ENCODE results near the gene KCTD21. TPM values are rescaled to one million over a fixed set of nuclear protein-coding genes. Genes with fewer than 3 reads are reported as not detected.

Gene KCTD21
- total RNA-seq, 1 experiment from 2014 or later, result 9.7 TPM

- Histone ChIP-seq H3K27me3 (ENCODE audit: control insufficient read depth, insufficient read depth, low read length) (no peaks in the 10 kb centered on the region), H3K9me3 (ENCODE audit: control insufficient read depth, insufficient read depth, low read depth, low read length) (no peaks in the 10 kb centered on the region), H3K27ac (ENCODE audit: low read length) (no peak overlapping the region), H3K4me3 (ENCODE audit: low read depth in 2 of 2, low read length in 2 of 2) (no peak overlapping the region), H3K4me1 (ENCODE audit: control insufficient read depth, insufficient read depth, low read length) (no peaks in the 10 kb centered on the region), H3K36me3 (ENCODE audit: control insufficient read depth, insufficient read depth, low read length) (no peaks in the 10 kb centered on the region)
- BruUV-seq (replicated peaks), result no TSS peak
- in situ Hi-C loops (cut with HindIII; ENCODE audit: low pct_unique_long_range_greater_than_20kb, low sequenced_read_pairs), result no loop called here
- TF ChIP-seq REST (IDR thresholded peaks at IDR 0.05; ENCODE audit: insufficient read depth in 1 of 2, low read depth in 2 of 2, low read length in 1 of 2) (no peak), SIN3A (IDR thresholded peaks at IDR 0.05; ENCODE audit: borderline replicate concordance, insufficient read depth, low read depth, low read length) (no peak), CTCF (IDR thresholded peaks at IDR 0.05) (no peak), POLR2AphosphoS5 (IDR thresholded peaks at IDR 0.05; ENCODE audit: low read depth, low read length) (no peak), TCF7L2 (IDR thresholded peaks at IDR 0.05; ENCODE audit: low read depth, low read length) (no peak)
- POLR2A ChIA-PET, result no interaction called here
- no peak for DNase-seq (ENCODE audit: low read depth, low spot score)
- ATAC-seq, result no peak
- intact Hi-C loops (cut with micrococcal nuclease; ENCODE audit: unreplicated experiment), result no loop called here
- CTCF ChIA-PET, result no interaction called here
These were observed 32.1 kb upstream of the KCTD21 start for GRCh38 chr11:78220218-78221157.

- CTCF ChIA-PET, result interaction anchor here (0.8 kb wide), 1 partner anchor 9 kb away, joined by 3 read pairs; no protein-coding TSS in a partner anchor
- in situ Hi-C loops (cut with HindIII; ENCODE audit: low pct_unique_long_range_greater_than_20kb, low sequenced_read_pairs), result no loop called here
- Histone ChIP-seq H3K27ac (ENCODE audit: low read length) (no peak overlapping the region), H3K27me3 (ENCODE audit: control insufficient read depth, insufficient read depth, low read length) (no peaks in the 10 kb centered on the region), H3K4me1 (ENCODE audit: control insufficient read depth, insufficient read depth, low read length) (no peaks in the 10 kb centered on the region), H3K4me3 (ENCODE audit: low read depth in 2 of 2, low read length in 2 of 2) (no peak overlapping the region), H3K36me3 (ENCODE audit: control insufficient read depth, insufficient read depth, low read length) (no peaks in the 10 kb centered on the region), H3K9me3 (ENCODE audit: control insufficient read depth, insufficient read depth, low read depth, low read length) (no peaks in the 10 kb centered on the region)
- DNase-seq (ENCODE audit: low read depth, low spot score) (no peak), ATAC-seq (no peak)
- POLR2A ChIA-PET, result no interaction called here
- TF ChIP-seq POLR2AphosphoS5 (IDR thresholded peaks at IDR 0.05; ENCODE audit: low read depth, low read length) (no peak), REST (IDR thresholded peaks at IDR 0.05; ENCODE audit: insufficient read depth in 1 of 2, low read depth in 2 of 2, low read length in 1 of 2) (no peak), SIN3A (IDR thresholded peaks at IDR 0.05; ENCODE audit: borderline replicate concordance, insufficient read depth, low read depth, low read length) (no peak), CTCF (IDR thresholded peaks at IDR 0.05) (no peak), TCF7L2 (IDR thresholded peaks at IDR 0.05; ENCODE audit: low read depth, low read length) (no peak)
- intact Hi-C loops (cut with micrococcal nuclease; ENCODE audit: unreplicated experiment), result no loop called here
- BruUV-seq (replicated peaks), result no TSS peak
These were observed 31.2 kb upstream of the KCTD21 start for GRCh38 chr11:78219493-78220217.

Data from Panc1 (cell line).